K562 (cell line): ENCODE results near the gene GYG2. TPM values are rescaled to one million over a fixed set of nuclear protein-coding genes. Genes with fewer than 3 reads are reported as not detected.

Experiments used
- ATAC-seq: fragments of 200-7000 bp; cut with Tn5 transposase; 3 replicates; pipeline ENCODE4 v1.9.1; 2020; ENCODE audit warnings: moderate library complexity
- BruUV-seq: library from RNA; stranded (reverse); fragments of 400-500 nt; replicated peaks from 2 replicates; lab custom pipeline; 2021; lab: Mats Ljungman, UMichigan
- CTCF ChIA-PET: fragments of 300-600 bp; formaldehyde crosslinking; extraction: SDS; loops from one replicate; lab custom pipeline; 2021; ENCODE audit warnings: low intra/inter-chr PET ratio; lab: Yijun Ruan, JAX
- POLR2A ChIA-PET: fragments of 300-600, 350-650 bp; sonication (Branson Sonifier 250); formaldehyde crosslinking; extraction: SDS; loops from one replicate; lab custom pipeline; 2021; ENCODE audit warnings: antibody characterized with exemption, inconsistent platforms; lab: Yijun Ruan, JAX
- DNase-seq, 4 experiments: peaks; one replicate each; pipeline versions ENCODE4 v3.0.0 to v3.0.0-alpha.2; 2011 to 2018; ENCODE audit warnings: low spot score in 3 of 4, mixed read lengths in 3 of 4; ENCODE audit errors: extremely low read depth in 1 of 4
- FAIRE-seq: peaks from 2 replicates; lab custom pipeline; 2011; peaks lifted over from hg19 to GRCh38; lab: Jason Lieb, UNC
- H2AFZ ChIP-seq: 2 replicates; pipeline ENCODE4 v1.6.0; 2011; ENCODE audit warnings: low read depth, low read length, control low read depth, inconsistent platforms
- H3K27ac ChIP-seq: fragments of 200-600 bp; 3 replicates; pipeline ENCODE4 v1.8.0; 2011; ENCODE audit warnings: low read depth, mild to moderate bottlenecking, control low read depth, inconsistent platforms, low read length, moderate library complexity, mixed read lengths; ENCODE audit errors: extremely low read depth
- H3K27me3 ChIP-seq, 2 experiments: fragments of 300-600 bp in 1 of 2; 2 replicates in 1 of 2; 3 replicates in 1 of 2; pipeline versions ENCODE4 v1.6.0 to v1.8.0; 2011; ENCODE audit warnings: inconsistent platforms in 2 of 2, low read length in 2 of 2, mild to moderate bottlenecking in 1 of 2, mixed read lengths in 1 of 2, moderate library complexity in 1 of 2; ENCODE audit not compliant: control insufficient read depth in 2 of 2, insufficient read depth in 2 of 2
- H3K36me3 ChIP-seq: fragments of 300-600 bp; 3 replicates; pipeline ENCODE4 v1.8.0; 2011; ENCODE audit warnings: mild to moderate bottlenecking, low read length, inconsistent platforms; ENCODE audit not compliant: control insufficient read depth, insufficient read depth
- H3K4me1 ChIP-seq, 2 experiments: fragments of 200-600 bp in 1 of 2; replicated peaks in 1 of 2; 2 replicates in 1 of 2; 3 replicates in 1 of 2; pipeline versions ENCODE4 v1.5.1 to v1.8.0; 2011; ENCODE audit warnings: inconsistent platforms in 2 of 2, low read length in 2 of 2, mild to moderate bottlenecking in 1 of 2, mixed read lengths in 1 of 2, moderate library complexity in 1 of 2; ENCODE audit not compliant: control insufficient read depth in 2 of 2, insufficient read depth in 2 of 2
- H3K4me2 ChIP-seq: 2 replicates; pipeline ENCODE4 v1.6.1; 2011; ENCODE audit warnings: low read length, control low read depth, inconsistent platforms, mixed read lengths; ENCODE audit not compliant: insufficient read depth
- H3K4me3 ChIP-seq: fragments of 200-600 bp; sonication (generic), shearing (Covaris generic); 2 replicates; pipeline ENCODE4 v1.5.1; 2016; ENCODE audit warnings: control low read depth, inconsistent platforms
- H3K79me2 ChIP-seq: fragments of 200-600 bp; 3 replicates; pipeline ENCODE4 v1.8.0; 2011; ENCODE audit warnings: low read length, inconsistent platforms; ENCODE audit not compliant: control insufficient read depth, insufficient read depth
- H3K9ac ChIP-seq, 2 experiments: 2 replicates each; pipeline versions ENCODE4 v1.6.0 to v1.6.1; 2011; ENCODE audit warnings: low read depth in 2 of 2, low read length in 2 of 2, control low read depth in 1 of 2, inconsistent platforms in 1 of 2, mild to moderate bottlenecking in 1 of 2, mixed read lengths in 1 of 2; ENCODE audit not compliant: insufficient read depth in 1 of 2
- H3K9me1 ChIP-seq: one replicate; pipeline ENCODE4 v1.6.0; 2011; ENCODE audit warnings: inconsistent platforms, mild to moderate bottlenecking, low read length, moderate library complexity; ENCODE audit not compliant: control insufficient read depth, insufficient read depth
- H3K9me3 ChIP-seq: replicated peaks from 2 replicates; pipeline ENCODE4 v1.5.1; 2011; ENCODE audit warnings: low read depth, low read length, inconsistent platforms; ENCODE audit not compliant: control insufficient read depth, insufficient read depth
- H4K20me1 ChIP-seq: replicated peaks from 2 replicates; pipeline ENCODE4 v1.6.1; 2011; ENCODE audit warnings: low read length, inconsistent platforms, mixed read lengths; ENCODE audit not compliant: control insufficient read depth, insufficient read depth
- ATF6 ChIP-seq: sonication (generic); formaldehyde crosslinking; IDR thresholded peaks from 2 replicates; pipeline ENCODE4 v1.4.0; 2020; ENCODE audit warnings: mild to moderate bottlenecking, missing genetic modification reagents
- BCOR ChIP-seq: fragments of 450-650 bp; IDR thresholded peaks from 2 replicates; pipeline ENCODE4 v1.6.1; 2016
- CBX1 ChIP-seq: sonication (generic); IDR thresholded peaks from 2 replicates; pipeline ENCODE4 v1.6.1; 2016; ENCODE audit warnings: antibody characterized with exemption, low read depth, mild to moderate bottlenecking
- DIDO1 ChIP-seq: fragments of 450-650 bp; IDR thresholded peaks from 2 replicates; pipeline ENCODE4 v1.6.1; 2016; ENCODE audit warnings: low read depth, missing biosample characterization, missing genetic modification characterization
- ELF1 ChIP-seq: fragments of 200-800 bp; sonication (Bioruptor generic); IDR thresholded peaks from 2 replicates; pipeline ENCODE4 v1.6.1; 2016; ENCODE audit warnings: missing genetic modification characterization, missing compliant biosample characterization
- FOXA3 ChIP-seq, 2 experiments: fragments of 450-650 bp in 1 of 2; sonication (generic) in 1 of 2; formaldehyde crosslinking; IDR thresholded peaks in 1 of 2; conservative IDR thresholded peaks in 1 of 2; 2 replicates each; pipeline versions ENCODE4 v1.4.0 to v1.8.0; 2020 to 2022; ENCODE audit warnings: mild to moderate bottlenecking in 2 of 2, missing genetic modification reagents in 1 of 2
- HMBOX1 ChIP-seq: sonication (generic); IDR thresholded peaks from 2 replicates; pipeline ENCODE4 v1.6.1; 2016
- KDM1A ChIP-seq, 2 experiments: fragments of 450-650 bp; IDR thresholded peaks; 2 replicates each; pipeline ENCODE4 v1.6.1; 2016; ENCODE audit warnings: mild to moderate bottlenecking in 2 of 2
- MAX ChIP-seq: sonication (generic); formaldehyde crosslinking; IDR thresholded peaks from 2 replicates; pipeline ENCODE4 v1.9.0; 2022; ENCODE audit warnings: mild to moderate bottlenecking, missing genetic modification reagents
- NBN ChIP-seq: fragments of 450-650 bp; IDR thresholded peaks from 2 replicates; pipeline ENCODE4 v1.6.1; 2016; ENCODE audit warnings: low read depth, mild to moderate bottlenecking
- STAT6 ChIP-seq: sonication (generic); formaldehyde crosslinking; IDR thresholded peaks from 2 replicates; pipeline ENCODE4 v1.8.1; 2023; ENCODE audit warnings: mild to moderate bottlenecking, missing genetic modification reagents
- ZBTB8A ChIP-seq: fragments of 450-650 bp; IDR thresholded peaks from 2 replicates; pipeline ENCODE4 v1.6.1; 2018; ENCODE audit warnings: mild to moderate bottlenecking, moderate library complexity; ENCODE audit not compliant: partially characterized antibody
- ZNF217 ChIP-seq: sonication (generic); formaldehyde crosslinking; IDR thresholded peaks from 2 replicates; pipeline ENCODE4 v1.8.0; 2022; ENCODE audit warnings: mild to moderate bottlenecking, missing genetic modification reagents
- ZNF280A ChIP-seq: fragments of 450-650 bp; IDR thresholded peaks from 2 replicates; pipeline ENCODE4 v1.6.1; 2018; ENCODE audit warnings: mild to moderate bottlenecking, low read depth; ENCODE audit not compliant: partially characterized antibody
- WGBS: fragments of 100-300 bp; shearing (Covaris generic); methylation state at CpG from one replicate; pipeline ENCODE4 v1.1.6; 2016; ENCODE audit warnings: low coverage, mixed read lengths; ENCODE audit not compliant: insufficient coverage; ENCODE audit errors: missing lambda C conversion rate; 5-methylcytosine and 5-hydroxymethylcytosine counted together
- in situ Hi-C: fragments of 300-500 bp; cut with MboI; formaldehyde crosslinking; loops from 4 replicates; pipeline ENCODE4 v1.15.0; 2018; ENCODE audit warnings: inconsistent platforms, mixed read lengths
- intact Hi-C: fragments of 100-400 bp; cut with micrococcal nuclease; formaldehyde crosslinking; loops from 2 replicates; pipeline ENCODE4 v1.14.2; 2022
- polyA plus RNA-seq, 8 experiments: library from polyadenylated mRNA; depleted of rRNA in 4 of 8; stranded (reverse) in 5 of 8; unstranded in 3 of 8; fragments of >200 nt; fragmentation: Nextera tagmentation in 2 of 8; fragmentation: Illumina TruSeq in 1 of 8; extraction: Ambion mirVana in 2 of 8; extraction: Trizol in 1 of 8; gene quantifications; 2 replicates each; pipeline versions ENCODE4 v1.2.1 to v1.2.3, GENCODE V29; 2011 to 2014; ENCODE audit warnings: inconsistent platforms in 1 of 8, missing spikeins in 1 of 8
- total RNA-seq, 7 experiments: library from RNA; depleted of rRNA in 6 of 7; stranded (reverse); fragments of >200 nt in 6 of 7; fragmentation: Illumina TruSeq in 2 of 7; extraction: Trizol in 2 of 7; gene quantifications; 2 replicates each; pipeline versions ENCODE4 v1.2.1 to v1.2.3, GENCODE V29; 2011 to 2021; ENCODE audit warnings: low replicate concordance in 1 of 7

GYG2 gene
- total and polyA plus RNA-seq, 9 of the 15 experiments (the other 6 are each of a cell fraction or from before 2014, with no cell fraction given) = 0.24 to 4.4 (median 2.9) TPM

GRCh38 chrX:2903366-2903765 lies 74.6 kb downstream of the GYG2 start:
- ChIA-PET POLR2A (no interaction called here), CTCF (no interaction called here)
- no peak overlapping the region for H3K4me3 ChIP-seq
- no peaks in the 10 kb centered on the region for H3K36me3 ChIP-seq
- no peak overlapping the region for H3K9ac ChIP-seq
- WGBS = 51% methylated on average over 2 of the region's 2 CpGs
- H3K9me1 ChIP-seq = no peaks in the 10 kb centered on the region
- peaks cover 2% of the 10 kb centered on the region; the same call in 1 of the 2 replicates for H3K9me3 ChIP-seq
- DNase-seq = peak in 2 of 4 experiments; percentile 11
- in situ Hi-C loops = no loop called here
- H3K4me1 ChIP-seq = peaks cover 3% of the 10 kb centered on the region in 2 experiments; a peak in 2 of 5 replicates
- intact Hi-C loops = no loop called here
- H3K27ac ChIP-seq = no peak overlapping the region
- no peaks in the 10 kb centered on the region; a peak in 1 of 5 replicates for H3K27me3 ChIP-seq
- no TSS peak for BruUV-seq
- H3K79me2 ChIP-seq = no peaks in the 10 kb centered on the region
- peak; percentile 54 for FAIRE-seq
- ATAC-seq = peak; percentile 46; the same call in 2 of the 3 replicates
- H3K4me2 ChIP-seq = no peak overlapping the region
- no peaks in the 10 kb centered on the region for H4K20me1 ChIP-seq
- H2AFZ ChIP-seq = no peak overlapping the region
- TF ChIP-seq ZBTB8A (no peak), FOXA3 (CRISPR knock-in tag; conservative IDR thresholded peaks at IDR 0.05 in 1 of 2, IDR thresholded peaks at IDR 0.05 in 1 of 2) (no peak), NBN (no peak), HMBOX1 (peak; percentile 21; the same call in 1 of the 2 replicates), BCOR (peak; percentile 64; the same call in 1 of the 2 replicates), STAT6 (CRISPR knock-in tag) (no peak), ATF6 (no peak), DIDO1 (tag) (no peak), ZNF280A (no peak), KDM1A (IDR thresholded peaks at IDR 0.05) (peak in 1 of 2 experiments; percentile 26; a peak in 1 of 4 replicates), ZNF217 (no peak), MAX (CRISPR knock-in tag) (no peak), CBX1 (peak; percentile 57; the same call in 1 of the 2 replicates), ELF1 (tag) (no peak)
